HG02852 (cell line): Measurements from ENCODE around the gene RCBTB1.
A peak's percentile ranks its signal among the peaks of the same experiment; 100 is the strongest.
"Not testable (repeated sequence)": the region's sequence is repeated elsewhere in the genome, so short reads cannot be mapped to it uniquely, and the experiment has no call there.

Source experiments
- ATAC-seq: cut with Tn5 transposase; IDR thresholded peaks from one replicate; pipeline ENCODE4 v1.9.1; 2021; ENCODE audit warnings: mild to moderate bottlenecking, moderate library complexity; ENCODE audit not compliant: unreplicated experiment

Gene RCBTB1

GRCh38 chr13:49585220-49586157 lies at the start of gene RCBTB1:
Gene RCBTB1 (minus strand): TSS chr13:49585558. CDS start chr13:49567279, 18,279 bp downstream.
- ATAC-seq: peak; percentile 90

GRCh38 chr13:49633710-49634109 lies 48.4 kb upstream of the RCBTB1 start:
- ATAC-seq: no peak

DNA sequence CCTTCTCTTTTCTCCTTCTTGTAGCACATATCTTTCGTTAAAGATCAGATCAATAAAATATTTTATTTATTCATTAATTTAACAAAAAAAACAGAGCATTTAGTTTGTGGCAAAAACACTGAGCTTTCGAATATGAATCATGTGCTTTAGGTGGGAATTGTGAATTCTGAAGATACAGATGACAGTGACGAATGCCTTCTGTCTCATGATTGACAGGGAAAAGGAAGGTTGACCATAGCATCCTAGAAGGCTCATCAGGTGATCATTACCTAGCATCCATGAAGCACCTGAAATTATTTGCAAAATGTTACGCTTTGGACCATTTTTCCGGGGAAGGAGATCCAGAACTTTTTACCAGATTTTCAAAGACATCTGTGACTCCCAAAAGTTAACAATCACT lies 46.8 kb upstream of the RCBTB1 start:
- no peak for ATAC-seq

GRCh38 chr13:49630580-49630979 lies 45.2 kb upstream of the RCBTB1 start:
- ATAC-seq: no peak

GRCh38 chr13:49629947-49630346 lies 44.6 kb upstream of the RCBTB1 start:
- no peak for ATAC-seq

DNA sequence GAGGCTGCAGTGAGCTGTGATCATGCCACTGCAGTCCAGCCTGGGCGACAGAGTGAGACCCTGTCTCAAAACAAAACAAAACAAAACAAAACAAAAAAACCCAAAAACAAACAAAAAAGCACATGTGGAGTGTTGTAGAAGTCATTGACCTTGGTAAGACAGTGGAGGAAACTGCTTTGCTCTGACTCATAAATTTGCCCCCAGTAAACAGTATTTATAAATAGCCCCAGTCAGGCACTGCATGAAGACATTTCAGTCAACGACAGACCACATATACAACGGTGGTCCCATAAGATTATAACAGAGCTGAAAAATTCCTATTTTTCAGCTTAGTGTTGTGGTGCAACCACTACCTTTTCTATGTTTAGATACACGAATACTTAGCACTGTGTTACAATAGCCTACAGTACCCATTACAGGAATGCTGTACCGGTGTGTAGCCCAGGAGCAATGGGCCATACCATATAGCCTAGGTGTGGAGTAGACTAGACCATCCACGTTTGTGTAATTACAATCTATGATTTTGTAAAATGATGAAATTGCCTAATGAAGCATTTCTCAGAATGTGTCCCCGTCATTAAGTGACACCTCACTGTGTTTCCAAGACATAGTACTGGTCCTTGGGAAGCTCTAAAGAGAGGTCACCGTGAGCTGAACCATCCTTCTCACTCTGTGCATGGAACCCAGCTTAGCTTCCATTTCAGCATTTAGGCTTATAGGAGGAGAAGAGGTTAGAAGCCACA lies 44.0 kb upstream of the RCBTB1 start:
- no peak for ATAC-seq

- peak; percentile 94 for ATAC-seq
These were observed 42.7 kb upstream of the RCBTB1 start, which contains the start of gene ARL11 for GRCh38 chr13:49627831-49628652. Gene ARL11 (plus strand): TSS chr13:49628507. CDS start chr13:49630448, 1,941 bp downstream.

DNA sequence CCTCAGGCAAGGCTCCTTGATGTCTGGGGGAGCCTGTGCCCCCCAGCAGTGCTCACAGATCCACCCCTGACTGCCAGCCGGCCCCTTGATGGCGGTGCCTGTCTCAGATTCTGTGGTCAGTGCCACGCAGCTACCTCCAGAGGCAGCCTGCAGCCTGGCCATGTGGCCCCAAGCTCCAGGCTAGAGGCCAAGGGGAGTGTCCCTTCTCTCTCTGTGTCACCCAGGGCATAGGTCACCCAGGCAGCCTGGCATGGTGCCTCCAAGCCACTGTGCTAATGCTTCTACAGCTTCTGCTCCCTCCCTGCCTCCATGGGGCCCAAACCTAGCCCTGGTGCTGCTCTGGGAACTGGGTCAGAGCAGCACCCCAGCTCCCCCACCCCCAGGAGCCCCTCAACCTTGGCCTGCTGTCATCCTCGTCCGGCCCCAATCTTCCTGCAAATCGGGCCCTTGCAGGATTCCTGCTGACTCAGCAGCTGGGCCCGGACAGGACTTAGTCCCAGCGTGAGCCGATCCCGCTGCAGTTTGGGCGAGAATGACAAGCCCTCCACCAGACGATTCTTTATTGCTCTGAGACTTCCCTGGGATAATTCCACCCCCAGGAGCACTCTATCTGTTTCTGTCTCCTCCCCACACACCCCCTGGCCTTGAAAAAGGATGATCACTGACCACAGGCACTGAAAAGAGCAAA lies 40.2 kb upstream of the RCBTB1 start:
- ATAC-seq: no peak

- no peak for ATAC-seq
These were observed 38.9 kb upstream of the RCBTB1 start for GRCh38 chr13:49624229-49624628.

DNA sequence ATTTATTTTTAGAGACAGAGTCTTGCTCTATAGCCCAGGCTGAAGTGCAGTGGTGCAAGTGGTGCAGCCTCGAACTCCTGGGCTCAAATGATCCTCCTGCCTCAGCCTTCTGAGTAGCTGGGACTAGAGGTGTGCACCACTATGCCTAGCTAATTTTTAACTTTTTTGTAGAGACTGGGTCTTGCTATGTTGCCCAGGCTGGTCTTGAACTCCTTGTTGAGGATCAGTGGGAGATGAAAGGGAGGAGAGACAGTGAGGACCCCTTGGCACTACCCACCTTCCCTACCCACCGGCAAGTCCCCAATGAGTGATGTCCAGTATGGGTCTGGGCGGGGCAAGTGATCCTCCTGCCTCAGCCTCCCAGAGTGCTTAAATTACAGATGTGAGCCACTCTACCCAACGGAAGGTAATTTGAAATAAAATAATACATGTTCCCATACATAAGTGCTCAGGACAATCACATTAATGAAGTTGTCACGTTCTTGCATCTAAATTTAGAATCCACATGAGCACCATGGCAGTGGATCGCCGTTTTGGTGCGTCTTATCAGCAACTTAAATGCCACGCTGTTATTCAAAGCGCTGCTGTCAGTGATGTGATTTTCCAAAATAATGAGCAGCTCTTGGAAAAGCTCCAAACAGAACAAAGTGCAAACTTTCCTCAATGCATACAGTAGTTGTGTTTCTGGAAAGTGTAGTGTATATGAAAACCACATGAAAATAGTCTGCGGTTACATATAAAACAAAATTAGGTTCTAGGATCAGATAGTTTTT lies 37.0 kb upstream of the RCBTB1 start:
- ATAC-seq: no peak

- peak; percentile 94 for ATAC-seq
These were observed 34.8 kb upstream of the RCBTB1 start for GRCh38 chr13:49620170-49620621.

- no peak for ATAC-seq
These were observed 31.3 kb upstream of the RCBTB1 start for GRCh38 chr13:49616676-49617065.

DNA sequence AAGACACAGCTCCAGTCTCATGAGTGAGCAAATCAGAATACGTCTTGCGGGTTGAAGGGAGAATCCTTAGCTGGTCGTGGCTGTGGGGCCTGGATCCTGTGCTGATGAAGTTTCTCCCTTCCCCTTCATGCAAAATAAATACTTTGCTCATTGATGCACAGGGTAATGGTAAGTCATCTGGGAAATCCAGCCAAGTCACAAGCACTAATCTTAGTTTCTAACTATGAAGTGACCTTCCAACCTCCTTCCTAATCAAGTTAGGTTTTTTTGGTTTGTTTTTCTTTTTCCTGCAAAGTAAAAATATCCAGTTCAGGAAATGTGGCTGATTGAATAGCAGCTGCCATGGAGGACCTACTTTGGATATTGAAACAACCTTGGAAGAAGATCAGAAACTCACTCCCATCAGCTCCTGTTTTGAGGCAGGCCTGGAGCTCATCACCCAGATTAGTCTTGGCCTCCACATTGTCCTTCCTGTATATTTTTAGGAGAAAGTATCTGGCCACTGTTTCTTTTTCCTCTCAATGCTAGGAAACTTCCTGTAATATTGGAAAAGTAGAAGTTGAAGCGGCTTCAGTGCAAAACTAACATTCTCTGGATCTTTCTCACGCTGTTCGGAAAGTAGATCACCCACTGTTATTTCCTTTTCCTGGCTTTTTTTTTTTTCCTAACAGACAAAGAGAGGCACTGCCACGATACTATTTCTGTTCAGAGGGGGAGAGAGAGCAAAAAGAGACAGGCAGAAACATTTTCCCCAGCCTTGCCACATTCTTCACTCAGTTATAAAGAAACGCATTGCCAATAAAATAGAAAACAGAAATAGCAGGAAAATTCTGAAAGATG lies 30.7 kb upstream of the RCBTB1 start:
- no peak for ATAC-seq

DNA sequence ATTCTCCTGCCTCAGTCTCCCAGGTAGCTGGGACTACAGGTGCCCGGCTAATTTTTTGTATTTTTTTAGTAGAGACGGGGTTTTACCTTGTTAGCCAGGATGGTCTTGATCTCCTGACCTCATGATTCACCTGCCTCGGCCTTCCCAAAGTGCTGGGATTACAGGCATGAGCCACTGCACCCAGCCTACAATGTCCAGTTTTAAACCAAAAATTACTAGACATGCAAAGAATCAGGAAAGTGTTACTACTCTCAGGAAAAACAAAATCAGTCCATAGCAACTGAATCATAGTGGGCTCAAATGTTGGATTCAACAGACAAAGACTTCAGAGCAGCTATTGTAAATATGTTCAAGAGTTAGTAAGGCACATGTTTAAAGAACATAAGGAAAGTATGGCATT lies 26.7 kb upstream of the RCBTB1 start:
- ATAC-seq: not testable (repeated sequence)

GRCh38 chr13:49610176-49610575 lies 24.8 kb upstream of the RCBTB1 start:
- ATAC-seq: no peak

DNA sequence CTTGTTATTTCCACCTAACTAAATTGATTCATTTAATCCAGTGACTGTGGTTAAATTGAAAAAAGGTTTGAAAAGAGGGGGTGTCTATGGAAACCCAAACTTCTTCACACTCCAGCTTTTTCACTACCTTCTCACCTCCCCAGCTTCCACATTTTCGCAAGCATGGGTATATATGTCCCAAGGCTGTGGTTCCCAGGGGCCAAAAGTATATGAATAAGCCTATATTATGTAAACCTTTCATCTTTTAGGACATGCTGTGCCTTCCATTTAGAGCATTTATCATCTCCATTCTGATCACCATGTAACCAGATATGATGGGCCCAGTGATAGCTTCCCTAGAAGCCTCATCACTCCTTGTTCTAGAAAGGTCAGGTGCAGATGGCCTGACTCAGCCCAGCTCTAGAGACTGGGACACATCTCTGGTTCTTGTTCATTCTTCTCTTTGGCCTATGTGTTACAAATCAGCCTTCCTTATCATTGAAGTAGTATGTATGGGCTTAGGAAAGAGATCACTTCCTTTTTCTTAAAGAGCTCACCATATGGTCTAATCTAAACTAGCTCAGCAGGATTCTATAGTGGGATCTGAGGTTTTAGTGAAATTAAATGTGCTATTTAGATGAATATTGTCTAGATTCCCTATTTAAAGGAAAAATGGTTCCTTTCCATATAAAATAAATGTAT lies 23.4 kb upstream of the RCBTB1 start:
- ATAC-seq: no peak

DNA sequence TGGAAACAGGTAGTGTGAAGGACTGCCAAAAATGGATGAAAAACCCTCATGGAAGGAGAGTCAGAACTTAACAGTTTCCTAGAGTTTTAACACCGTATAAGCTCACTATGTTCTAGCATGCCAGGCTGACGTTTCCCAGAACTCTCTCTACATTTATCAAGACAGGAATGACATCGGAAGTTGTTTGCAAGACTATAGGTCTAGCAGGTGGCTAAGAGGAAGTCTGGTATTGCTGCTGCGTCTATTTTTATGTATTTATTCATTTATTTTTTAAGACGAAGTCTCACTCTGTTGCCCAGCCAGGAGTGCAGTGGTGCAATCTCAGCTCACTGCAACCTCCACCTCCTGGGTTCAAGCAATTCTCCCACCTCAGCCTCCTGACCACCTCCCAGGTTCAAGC lies 22.4 kb upstream of the RCBTB1 start:
- no peak for ATAC-seq
